ENCODE measurements around the gene SCUBE3. TPM values are rescaled to one million over a fixed set of nuclear protein-coding genes. Genes with fewer than 3 reads are reported as not detected.

SCUBE3 gene
- 2.1 and 2.9 TPM in 2 replicates for total RNA-seq

GRCh38 chr6:35213824-35214756 lies at the start of gene SCUBE3:
SCUBE3 (plus strand) TSS chr6:35213956; CDS start chr6:35214419, 463 bp downstream.

GRCh38 chr6:35259194-35259947 lies 45.6 kb downstream of the SCUBE3 start, which contains the start of gene ZNF76:
ZNF76 (plus strand) TSS chr6:35259735; CDS start chr6:35281152, 21,417 bp downstream.

GRCh38 chr6:35297601-35298481 lies 84.1 kb downstream of the SCUBE3 start, which contains the start of gene DEF6:
DEF6 (plus strand) TSS chr6:35297818; CDS start chr6:35297857, 39 bp downstream.

Other genes with a start within 250 kb of the SCUBE3 start
- gene TCP11, start 72.6 kb upstream of the SCUBE3 start, total RNA-seq, result 0.39 TPM in 1 of 2 replicates, not detected in the other
- 10.6 and 18.8 TPM in 2 replicates for gene ZNF76, start 45.8 kb downstream of the SCUBE3 start, total RNA-seq
- 0.44 and 0.50 TPM in 2 replicates for gene DEF6, start 83.9 kb downstream of the SCUBE3 start, total RNA-seq
- 9.9 and 13.0 TPM in 2 replicates for gene PPARD, start 128.6 kb downstream of the SCUBE3 start, total RNA-seq
- gene FANCE, start 238.4 kb downstream of the SCUBE3 start, total RNA-seq, result 2.3 and 3.1 TPM in 2 replicates